GM21576 (cell line): ENCODE data around the gene TOGARAM2.

Experiments used
- ATAC-seq: cut with Tn5 transposase; IDR thresholded peaks from one replicate; pipeline ENCODE4 v1.9.1; 2021; ENCODE audit warnings: mild to moderate bottlenecking, moderate library complexity; ENCODE audit not compliant: unreplicated experiment

Gene TOGARAM2

DNA sequence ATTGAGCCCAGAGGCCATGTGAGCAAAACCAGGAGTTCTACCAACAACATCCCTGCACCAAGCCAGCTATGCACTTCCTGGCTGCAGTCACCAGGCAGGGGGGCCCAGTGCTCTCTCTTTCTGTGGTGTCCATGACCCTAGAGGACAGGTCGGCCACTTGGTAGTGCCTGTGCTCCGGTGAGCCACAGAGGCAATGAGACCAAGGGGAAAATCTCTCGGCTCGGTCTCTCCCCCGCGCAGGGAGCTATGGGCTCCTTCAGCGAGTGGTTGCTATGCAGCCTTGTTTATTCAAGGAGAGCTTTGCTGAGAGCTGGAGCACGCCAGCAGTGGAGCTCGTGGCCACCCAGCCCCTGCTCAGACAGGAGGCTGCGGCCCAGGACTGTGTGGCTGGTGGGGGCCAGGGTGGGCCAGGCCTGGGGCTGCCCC, at the start of gene TOGARAM2:
TOGARAM2 (plus strand) TSS at position 283 of the 426 bp plus-strand sequence. CDS start 13,537 bp downstream, outside the sequence.
- ATAC-seq: no peak

DNA sequence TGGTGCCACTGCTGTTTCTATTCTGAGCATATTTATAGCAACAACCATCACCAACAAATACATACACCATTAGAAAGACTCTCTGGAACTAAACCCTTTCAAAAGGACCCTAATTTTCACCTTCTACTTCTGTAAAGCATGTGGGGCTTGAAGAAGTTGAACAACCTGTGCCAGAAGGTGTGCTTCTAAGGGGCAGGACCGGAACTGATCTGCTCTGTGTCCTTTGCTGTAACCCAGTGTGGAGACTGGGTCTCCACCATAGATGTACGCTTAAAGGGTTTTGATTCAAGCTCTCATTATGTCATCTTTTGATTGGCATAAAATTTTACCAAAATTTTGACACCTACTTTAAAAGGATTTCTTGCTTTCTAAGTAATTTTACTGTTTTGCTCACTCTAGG, 46.3 kb upstream of the TOGARAM2 start:
- ATAC-seq: no peak

DNA sequence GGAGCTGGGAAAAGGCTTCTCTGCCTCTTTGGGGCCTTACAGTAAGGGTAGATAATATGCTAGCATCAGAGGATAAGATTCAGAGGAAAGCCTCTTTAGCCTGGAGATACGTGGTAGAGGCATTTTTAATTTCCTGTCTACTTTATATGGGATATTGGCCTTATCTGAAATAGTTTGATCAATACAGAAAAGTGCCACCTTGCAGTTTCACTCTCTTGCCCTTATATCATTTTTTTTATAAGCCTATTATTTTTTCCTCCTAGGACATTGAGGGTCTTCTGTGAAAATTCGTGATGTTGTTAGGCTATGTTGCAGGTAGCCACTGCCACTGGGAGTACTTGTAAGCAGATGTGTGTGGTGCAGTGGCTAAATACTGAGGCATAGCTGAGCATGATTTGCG, 40.1 kb upstream of the TOGARAM2 start:
- ATAC-seq: no peak

DNA sequence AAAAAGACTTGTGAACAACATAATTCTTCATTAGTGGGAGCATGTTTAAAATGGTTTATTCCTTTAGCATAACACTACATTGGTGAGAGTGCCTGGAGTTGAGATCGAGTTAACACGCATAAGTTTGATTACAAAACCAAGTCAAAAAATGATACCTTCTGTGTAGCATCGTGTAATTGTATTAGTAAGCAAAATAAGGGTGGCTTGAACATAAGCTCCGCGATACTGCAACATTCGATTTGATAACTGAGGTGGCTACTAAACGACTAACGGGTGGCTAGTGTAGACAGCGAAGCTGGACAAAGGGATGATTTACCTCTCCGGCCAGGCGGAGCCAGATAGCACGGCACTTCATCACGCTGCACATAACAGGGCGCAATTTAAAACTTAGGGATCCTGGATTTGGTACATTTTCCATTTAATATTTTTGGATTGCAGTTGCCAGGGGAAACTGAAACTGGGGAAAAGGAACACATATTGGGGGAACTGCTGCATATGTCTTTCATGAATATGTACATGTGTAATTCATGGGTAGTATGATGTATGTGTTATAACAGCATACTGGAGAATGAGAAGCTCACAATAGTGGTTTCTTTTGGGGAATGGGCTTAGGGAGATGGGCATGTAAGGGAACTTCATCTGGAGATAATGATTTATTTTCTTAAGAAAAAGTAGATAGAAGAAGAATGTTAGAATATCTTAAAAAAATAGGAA, 36.4 kb upstream of the TOGARAM2 start:
- ATAC-seq: no peak

DNA sequence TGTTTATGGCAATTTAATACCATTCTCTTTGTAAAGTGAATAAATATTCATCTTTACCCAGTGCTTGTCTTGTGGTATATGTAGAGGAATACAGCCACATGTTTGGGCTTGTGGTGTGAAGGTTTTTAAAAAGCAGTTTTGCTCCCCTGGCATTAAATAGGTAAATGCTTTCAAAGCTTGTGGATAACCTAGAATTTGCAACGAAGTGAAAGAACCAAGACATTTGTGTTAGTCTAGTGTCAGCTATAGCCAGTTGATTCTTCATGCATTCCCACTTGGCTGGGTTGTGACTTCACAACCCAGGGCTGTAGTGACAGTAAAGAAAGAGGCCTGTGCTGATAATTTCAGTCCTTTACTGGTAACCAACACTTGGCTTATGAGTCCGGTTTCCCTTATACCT, 32.9 kb upstream of the TOGARAM2 start:
- ATAC-seq: no peak

DNA sequence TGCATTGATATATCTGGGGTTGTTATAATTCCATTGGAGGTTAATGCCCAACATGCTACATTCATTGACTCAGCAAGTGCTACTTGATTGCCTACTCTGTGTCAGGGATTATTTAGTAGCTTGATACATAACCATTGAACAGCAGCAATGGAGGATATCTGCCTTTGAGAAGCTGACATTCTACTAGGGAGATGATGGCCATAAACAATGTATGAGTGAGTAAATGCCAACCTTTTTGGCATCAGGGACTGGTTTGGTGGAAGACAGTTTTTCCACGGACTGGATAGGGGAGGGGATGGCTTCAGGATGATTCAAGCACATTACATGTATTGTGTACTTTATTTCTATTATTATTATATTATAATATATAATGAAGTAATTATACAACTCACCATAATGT, 31.9 kb upstream of the TOGARAM2 start:
- ATAC-seq: no peak

GRCh38 chr2:28949617-28950305, 31.3 kb upstream of the TOGARAM2 start:
- ATAC-seq: no peak

GRCh38 chr2:28950941-28951630, 30.0 kb upstream of the TOGARAM2 start:
- no peak for ATAC-seq

DNA sequence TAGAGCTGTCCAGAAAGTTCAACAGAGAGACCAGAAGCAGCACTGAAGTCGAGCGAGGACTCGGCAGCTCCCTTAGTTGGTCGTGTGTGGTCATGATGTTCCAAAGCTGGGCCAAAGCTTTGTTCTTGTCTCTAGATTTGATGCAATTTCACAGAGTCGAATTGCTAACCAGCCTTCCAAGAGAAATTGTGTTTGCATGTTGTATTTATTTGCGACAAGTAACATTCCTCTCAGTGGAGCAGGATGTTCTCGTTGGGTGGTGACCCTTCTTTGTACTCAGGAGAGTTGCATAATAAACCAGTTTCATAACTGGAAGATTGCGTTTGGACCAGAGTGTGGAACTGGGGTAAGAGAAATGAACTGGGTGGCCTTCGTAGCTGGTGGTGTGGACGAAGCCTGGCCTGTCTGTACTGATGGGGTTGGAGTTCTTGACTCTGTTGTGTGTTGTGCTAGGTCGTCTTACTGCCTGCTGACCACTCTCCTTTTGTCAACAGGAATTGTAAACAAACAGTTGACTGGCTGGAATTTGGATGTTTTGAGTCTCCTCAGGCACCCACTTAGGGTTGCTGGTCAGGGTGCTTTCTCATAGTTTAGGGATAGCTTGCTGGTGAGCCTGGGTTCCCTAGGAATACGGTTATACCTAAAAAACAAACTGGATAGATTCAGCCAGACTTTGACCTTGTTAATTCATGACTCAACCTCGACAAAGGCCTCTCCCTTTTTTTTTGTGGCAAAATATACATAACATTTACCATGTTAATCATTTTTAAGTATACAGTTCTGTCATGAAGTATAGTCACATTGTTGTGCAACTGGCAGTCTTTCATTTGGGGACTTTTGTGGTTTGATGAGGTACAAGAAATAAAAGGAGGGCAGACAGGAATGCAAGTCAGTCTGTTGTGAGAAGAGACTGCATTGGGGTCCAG, 28.9 kb upstream of the TOGARAM2 start:
- ATAC-seq: no peak

- ATAC-seq: no peak
Measured at GRCh38 chr2:28952836-28953211, 28.3 kb upstream of the TOGARAM2 start.

DNA sequence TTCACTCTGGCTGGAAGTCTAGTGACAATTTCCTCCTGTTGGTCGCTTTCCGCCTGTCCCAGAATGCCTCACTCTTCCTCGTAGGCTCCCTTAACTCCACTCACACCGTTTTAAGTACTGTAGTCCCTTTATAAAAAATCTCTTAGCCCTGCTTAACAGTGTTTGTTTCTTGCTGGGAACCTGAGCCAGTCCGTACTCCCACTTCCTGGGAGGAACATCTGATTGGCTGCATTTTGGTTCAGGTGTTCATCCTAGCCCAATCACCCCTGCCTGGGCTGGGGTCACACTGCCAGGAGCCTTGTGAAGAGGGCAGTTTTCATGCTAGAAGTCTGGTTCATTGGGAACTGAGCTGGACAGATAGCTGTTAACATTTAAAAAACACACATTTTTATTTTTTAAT, 25.6 kb upstream of the TOGARAM2 start:
- ATAC-seq: no peak

- ATAC-seq: no peak
Measured at GRCh38 chr2:28956415-28956826, 24.7 kb upstream of the TOGARAM2 start.

GRCh38 chr2:28956890-28957289, 24.2 kb upstream of the TOGARAM2 start:
- ATAC-seq: no peak

GRCh38 chr2:28958689-28959088, 22.4 kb upstream of the TOGARAM2 start:
- no peak for ATAC-seq

DNA sequence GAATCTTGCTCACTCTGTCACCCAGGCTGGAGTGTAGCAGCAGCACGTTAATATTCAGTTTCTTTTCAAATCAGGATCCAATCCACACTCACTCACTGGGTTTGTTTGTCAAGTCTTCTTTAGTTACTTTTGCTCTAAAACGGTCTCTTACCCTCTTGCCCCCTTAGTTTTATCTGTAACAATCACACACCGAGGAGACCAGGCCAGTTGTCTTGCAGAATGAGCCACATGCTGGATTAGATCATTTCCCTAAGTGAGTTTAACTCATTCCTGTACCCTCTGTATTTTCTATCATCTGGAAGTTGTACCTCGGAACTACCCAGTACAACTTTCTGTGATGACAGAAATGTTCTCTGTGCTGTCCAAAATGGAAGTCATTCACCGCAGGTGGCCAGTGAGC, 20.7 kb upstream of the TOGARAM2 start:
- no peak for ATAC-seq

DNA sequence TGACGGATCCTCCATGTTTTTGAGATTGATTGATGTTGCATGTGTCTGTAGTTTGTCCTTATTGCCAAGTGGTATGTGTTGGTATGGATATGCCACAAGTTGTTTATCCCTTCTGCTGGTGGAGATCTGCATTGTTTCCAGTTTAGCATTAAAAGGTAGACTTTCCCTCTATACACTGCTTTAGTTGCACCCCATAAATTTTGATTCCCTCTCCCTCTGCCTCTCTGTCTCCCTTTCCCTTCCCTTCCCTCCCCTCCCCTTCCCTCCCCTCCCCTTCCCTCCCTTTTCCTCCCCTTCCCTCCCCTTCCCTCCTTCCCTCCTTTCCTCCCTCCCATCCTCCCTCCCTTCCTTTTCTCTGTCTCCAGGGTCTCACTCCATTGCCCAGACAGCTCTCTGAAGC, 18.6 kb upstream of the TOGARAM2 start:
- no peak for ATAC-seq

- no peak for ATAC-seq
Measured at GRCh38 chr2:28970464-28971160, 10.5 kb upstream of the TOGARAM2 start.

- no peak for ATAC-seq
Measured at GRCh38 chr2:28972778-28973335, 8.2 kb upstream of the TOGARAM2 start.

- ATAC-seq: no peak
Measured at GRCh38 chr2:28974252-28974651, 6.8 kb upstream of the TOGARAM2 start.

DNA sequence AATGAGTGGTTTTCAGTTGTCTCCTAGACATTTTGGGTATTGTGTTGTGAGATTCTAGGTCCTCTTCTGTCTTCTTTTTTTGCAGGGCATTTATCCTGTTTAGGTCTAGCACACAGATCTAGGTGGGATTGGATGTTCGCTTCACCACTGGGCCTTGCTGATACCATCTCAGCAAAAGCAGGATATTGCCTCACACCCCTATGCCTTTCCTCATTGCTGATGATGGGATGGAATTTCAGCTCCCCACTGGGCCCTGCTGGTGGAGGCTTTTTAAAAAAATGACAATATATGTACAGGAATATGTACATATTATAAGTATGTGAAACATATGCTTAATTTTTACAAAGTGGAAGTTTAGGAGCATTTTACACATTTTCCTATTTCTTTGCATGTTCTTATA, 5.4 kb upstream of the TOGARAM2 start:
- no peak for ATAC-seq
